UCSD-AML1 (cell line): ENCODE data around the gene CFAP70.

ENCODE experiments used
- DNase-seq: peaks from one replicate; lab custom pipeline; 2025; ENCODE audit not compliant: unreplicated experiment; lab: John Stamatoyannopoulos, UW

The CFAP70 gene

DNA sequence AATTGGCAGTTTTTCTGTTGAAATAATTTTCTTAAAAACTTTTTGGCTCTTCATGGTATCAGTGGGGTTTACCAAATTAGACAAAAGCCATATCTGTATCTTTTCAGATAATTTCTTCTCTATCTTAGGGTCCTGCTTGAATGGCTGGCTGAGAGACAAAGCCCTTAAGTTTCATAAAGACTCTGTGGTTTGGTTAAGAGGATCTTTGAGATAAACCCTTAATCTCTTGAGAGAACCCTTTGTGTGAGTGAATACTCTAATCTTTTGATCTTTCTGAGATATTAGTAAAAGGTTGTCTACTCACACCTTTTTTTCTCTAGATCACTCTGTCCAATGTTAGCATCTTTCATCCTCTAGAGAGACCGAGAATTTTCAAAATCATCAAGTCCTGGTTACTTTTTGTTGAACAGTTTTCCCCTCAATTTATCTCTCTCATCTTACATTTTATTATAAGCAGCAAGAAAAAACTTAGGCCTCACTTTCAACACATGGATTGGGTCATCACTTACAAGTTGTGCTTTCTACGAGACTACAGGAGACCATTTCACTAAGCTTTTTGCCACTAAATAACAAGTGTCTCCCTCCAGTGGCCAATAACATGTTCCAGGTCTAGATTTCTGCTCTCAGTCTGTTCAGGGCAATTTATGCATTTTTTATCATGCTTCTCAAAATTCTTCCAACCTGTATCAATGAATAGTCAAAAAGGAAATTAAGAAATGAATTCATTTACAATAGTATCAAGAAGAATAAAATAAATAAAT is 140.1 kb downstream of the CFAP70 start:
- no peak for DNase-seq

DNA sequence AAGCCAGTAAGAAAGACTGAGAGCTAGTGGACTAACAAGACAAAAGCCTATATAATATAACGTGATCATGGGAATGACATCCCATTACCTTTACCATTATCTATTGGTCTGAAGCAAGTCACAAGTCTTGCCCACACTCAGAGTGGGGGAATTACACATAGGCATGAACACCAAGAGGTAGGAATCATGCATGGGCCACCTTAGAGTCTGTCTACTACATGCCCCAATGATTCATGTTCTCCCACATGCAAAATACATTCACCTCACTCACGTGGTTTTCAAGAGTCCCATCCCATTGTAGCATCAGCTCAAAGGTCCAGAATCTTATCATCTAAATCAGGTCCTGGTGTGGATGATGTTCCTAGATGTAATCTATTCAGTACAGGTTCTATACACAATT is 141.0 kb downstream of the CFAP70 start:
- no peak for DNase-seq

DNA sequence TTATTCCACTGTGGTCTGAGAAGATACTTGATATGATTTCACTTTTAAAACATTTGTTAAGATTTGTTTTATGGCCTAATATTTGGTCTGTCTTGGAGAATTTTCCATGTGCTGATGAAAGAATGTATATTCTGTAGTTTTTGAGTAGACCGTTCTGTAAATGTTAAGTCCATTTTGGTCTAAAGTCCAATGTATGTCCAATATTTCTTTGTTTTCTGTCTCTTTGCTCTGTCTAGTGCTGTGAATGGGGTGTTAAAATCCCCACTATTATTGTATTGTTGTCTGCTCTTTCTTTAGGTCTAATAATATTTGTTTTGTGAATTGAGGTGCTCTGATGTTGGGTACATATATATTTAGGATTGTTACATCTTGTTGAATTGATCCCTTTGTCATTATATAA is 142.9 kb downstream of the CFAP70 start:
- DNase-seq: no peak

DNA sequence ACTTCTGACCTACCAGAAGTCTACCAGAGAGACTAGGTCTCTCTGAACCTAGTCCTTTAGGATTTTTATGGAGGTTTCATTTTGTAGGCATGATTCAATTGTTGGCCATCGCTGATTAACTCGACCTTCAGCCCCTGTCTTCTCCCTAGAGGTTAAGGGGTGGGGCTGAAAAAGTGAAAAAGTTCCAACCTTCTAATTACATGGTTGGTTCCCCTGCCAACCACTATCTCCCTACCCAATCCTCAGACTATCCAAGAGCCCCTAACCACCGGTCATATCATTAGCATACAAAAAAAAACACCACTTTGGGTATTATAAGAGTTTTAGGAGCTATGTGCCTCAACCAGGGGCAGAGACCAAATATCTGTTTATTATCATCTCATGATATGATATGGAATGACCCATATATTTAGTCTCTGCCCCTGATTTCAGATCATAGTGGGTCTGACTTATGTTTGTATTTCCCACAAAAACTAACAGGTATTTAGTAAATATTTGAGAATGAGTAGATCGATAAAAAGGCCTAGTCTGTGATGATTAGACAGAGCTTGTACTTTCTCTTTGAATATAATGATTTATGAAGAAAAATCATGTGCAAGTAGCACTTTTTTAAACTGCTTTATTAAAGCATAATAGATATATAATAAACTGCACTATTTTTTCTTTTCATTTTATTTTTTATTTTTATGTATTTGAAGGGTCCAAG is 147.4 kb downstream of the CFAP70 start:
- DNase-seq: no peak

DNA sequence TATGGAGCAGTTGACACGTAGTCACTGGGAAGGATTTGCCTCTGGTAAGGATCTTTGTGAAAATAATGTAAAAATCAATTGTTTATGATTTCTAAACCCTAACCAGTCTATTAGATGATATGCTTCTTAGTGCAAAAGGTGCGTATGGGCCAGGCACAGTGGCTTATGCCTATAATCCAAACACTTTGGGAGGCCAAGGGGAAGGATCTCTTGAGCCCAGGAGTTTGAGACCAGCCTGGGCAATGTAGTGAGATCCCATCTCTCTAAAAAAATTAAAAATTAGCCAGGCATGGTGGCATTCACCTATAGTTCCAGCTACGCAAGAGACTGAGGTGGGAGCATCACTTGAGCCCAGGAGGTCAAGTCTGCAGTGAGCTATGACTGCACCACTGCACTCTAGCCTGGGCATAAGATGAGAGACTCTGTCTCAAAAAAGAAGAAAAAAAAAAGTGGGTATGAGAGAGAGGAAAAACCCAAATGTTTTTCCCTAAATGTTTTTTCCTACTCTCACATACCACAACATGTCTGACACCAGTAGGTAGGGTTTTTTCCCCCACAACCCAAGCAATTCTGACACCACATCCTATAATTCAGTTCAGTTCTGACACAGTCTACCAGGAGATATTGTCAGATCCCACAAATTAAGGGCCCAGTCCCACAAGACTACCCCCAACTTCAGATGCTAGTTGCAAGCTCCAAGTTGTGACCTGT is 148.1 kb downstream of the CFAP70 start:
- DNase-seq: no peak

DNA sequence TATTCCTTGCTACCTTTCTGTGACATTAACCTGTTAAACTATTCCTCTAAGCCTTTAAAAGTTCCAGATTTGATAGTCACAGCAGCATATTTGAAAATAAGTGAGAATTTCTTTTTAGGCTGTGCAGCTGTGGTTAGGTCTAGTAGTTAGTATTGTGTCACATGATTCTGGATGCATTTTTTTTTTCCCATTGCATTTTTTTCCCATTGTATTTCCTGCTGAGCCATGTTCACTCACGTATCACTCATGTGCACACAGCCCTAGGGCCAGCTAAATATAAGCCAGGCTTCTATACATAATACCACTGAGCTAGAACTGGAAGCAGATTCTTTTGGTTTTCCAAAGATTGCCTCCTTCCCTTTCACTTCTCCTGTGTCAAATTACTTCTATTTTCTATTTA is 149.0 kb downstream of the CFAP70 start:
- DNase-seq: no peak

DNA sequence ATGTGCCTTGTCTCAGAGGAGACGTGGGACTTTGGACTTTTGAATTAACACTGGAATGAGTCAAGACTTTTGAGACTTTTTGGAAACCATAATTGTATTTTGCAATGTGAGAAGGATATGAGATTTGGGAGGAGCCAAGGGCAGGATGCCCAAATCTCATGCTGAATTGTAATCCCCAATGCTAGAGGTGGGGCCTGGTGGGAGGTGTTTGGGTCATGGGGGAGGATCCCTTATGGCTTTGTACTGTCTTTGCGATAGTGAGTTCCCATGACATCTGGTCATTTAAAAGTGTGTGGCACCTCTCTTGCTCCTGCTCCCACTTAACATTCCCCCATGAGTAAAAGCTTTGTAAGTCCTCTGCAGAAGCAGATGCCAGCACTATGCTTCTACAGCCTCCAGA is 150.8 kb downstream of the CFAP70 start:
- DNase-seq: no peak

DNA sequence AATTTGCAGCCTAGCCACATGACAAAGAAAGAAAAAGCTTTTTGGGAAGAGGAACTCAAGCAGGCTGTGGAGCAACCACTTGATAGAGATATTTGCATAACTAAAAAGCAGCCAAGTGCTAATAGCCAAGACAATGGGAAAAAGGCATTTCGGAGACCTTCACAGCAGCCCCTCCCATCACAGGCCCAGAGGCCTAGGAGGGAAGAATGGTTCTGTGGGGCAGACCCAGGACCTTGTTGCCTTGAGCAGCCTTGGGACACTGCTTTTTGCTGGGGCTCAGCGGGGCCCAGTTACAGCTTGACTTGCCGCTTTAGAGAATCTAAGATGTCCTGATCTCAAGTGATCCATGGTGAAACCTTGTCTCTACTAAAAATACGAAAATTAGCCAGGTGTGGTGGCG is 152.3 kb downstream of the CFAP70 start:
- no peak for DNase-seq

DNA sequence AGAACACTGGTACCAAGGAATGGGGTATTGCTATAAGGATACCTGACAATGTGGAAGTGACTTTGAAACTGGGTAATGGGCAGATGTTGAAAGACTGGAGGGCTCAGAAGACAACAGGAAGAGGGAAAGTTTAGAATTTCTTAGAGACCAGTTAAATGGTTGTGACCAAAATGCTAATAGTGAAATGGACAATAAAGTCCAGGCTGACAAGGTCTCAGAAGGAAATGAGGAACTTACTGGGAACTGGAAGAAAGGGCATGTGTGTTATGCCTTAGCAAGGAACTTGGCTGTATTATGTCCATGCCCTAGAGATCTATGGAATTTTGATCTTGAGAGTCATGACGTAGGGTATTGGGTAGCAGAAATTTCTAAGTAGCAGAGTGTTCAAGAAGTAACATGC is 152.8 kb downstream of the CFAP70 start:
- no peak for DNase-seq

DNA sequence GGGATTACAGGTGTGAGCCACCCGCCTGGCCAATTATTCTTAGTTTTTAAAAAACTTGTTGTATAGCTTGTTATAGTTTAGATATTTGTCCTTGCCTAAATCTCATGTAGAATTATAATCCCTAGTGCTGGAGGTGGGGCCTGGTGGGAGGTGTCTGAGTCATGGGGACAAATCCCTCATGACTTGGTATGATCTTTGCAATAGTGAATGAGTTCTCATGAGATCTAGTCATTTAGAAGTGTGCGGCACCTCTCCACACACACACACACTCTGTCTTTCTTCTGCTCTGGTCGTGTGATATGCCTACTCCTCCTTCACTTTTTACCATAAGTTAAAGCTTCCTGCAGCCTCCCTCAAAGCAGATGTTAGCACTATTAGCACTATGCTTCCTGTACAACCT is 153.6 kb downstream of the CFAP70 start:
- DNase-seq: no peak
